PC-3 (cell line): Measurements from ENCODE around the gene ATG4C. TPM values are rescaled to one million over a fixed set of nuclear protein-coding genes. Genes with fewer than 3 reads are reported as not detected.

Source experiments
- ATAC-seq: fragments of 200-7000 bp; cut with Tn5 transposase; 2 replicates; pipeline ENCODE4 v1.9.1; 2020; ENCODE audit warnings: mild to moderate bottlenecking, moderate library complexity
- BruUV-seq: library from RNA; stranded (reverse); fragments of 400-500 nt; replicated peaks from 2 replicates; lab custom pipeline; 2021; lab: Mats Ljungman, UMichigan
- CTCF ChIA-PET: fragments of 300-600 bp; sonication (Branson Sonifier 250); formaldehyde crosslinking; loops from one replicate; lab custom pipeline; 2022; ENCODE audit warnings: antibody characterized with exemption; lab: Charles Lee
- POLR2A ChIA-PET: fragments of 300-600 bp; sonication (Branson Sonifier 250); formaldehyde crosslinking; loops from one replicate; lab custom pipeline; 2022; ENCODE audit warnings: antibody characterized with exemption; ENCODE audit not compliant: unreplicated experiment; lab: Charles Lee
- DNase-seq: peaks from one replicate; pipeline ENCODE4 v3.0.0-alpha.2; 2015
- H2AFZ ChIP-seq: fragments of 300-600 bp; sonication (generic); 2 replicates; pipeline ENCODE4 v1.6.0; 2016; ENCODE audit warnings: antibody characterized with exemption, low read length
- H3F3A ChIP-seq: fragments of 300-600 bp; sonication (generic); one replicate; pipeline ENCODE4 v1.6.0; 2017; ENCODE audit warnings: antibody characterized with exemption, low read length, control low read depth, mild to moderate bottlenecking; ENCODE audit not compliant: unreplicated experiment
- H3K27ac ChIP-seq: fragments of 300-600 bp; sonication (generic); 2 replicates; pipeline ENCODE4 v1.5.1; 2016; ENCODE audit warnings: mild to moderate bottlenecking, low read length
- H3K27me3 ChIP-seq: fragments of 300-600 bp; sonication (generic); 2 replicates; pipeline ENCODE4 v1.6.1; 2016; ENCODE audit warnings: low read length, mixed read lengths
- H3K36me3 ChIP-seq: fragments of 300-600 bp; sonication (generic); 2 replicates; pipeline ENCODE4 v1.6.1; 2016; ENCODE audit warnings: low read depth, mixed run types, low read length, mixed read lengths
- H3K4me1 ChIP-seq: fragments of 300-600 bp; sonication (generic); 2 replicates; pipeline ENCODE4 v1.5.1; 2016; ENCODE audit warnings: low read length; ENCODE audit not compliant: insufficient read depth
- H3K4me2 ChIP-seq: fragments of 300-600 bp; sonication (generic); 2 replicates; pipeline ENCODE4 v1.6.0; 2016; ENCODE audit warnings: low read length
- H3K4me3 ChIP-seq: fragments of 300-600 bp; sonication (generic); 2 replicates; pipeline ENCODE4 v1.5.1; 2016; ENCODE audit warnings: mild to moderate bottlenecking, low read length, mixed read lengths
- H3K79me2 ChIP-seq: fragments of 300-600 bp; sonication (generic); 2 replicates; pipeline ENCODE4 v1.6.1; 2017; ENCODE audit warnings: low read length, mixed read lengths
- H3K9ac ChIP-seq: fragments of 300-600 bp; sonication (generic); 2 replicates; pipeline ENCODE4 v1.6.0; 2016; ENCODE audit warnings: mild to moderate bottlenecking, low read length
- H3K9me2 ChIP-seq: fragments of 300-600 bp; sonication (generic); replicated peaks from 2 replicates; pipeline ENCODE4 v1.6.1; 2016; ENCODE audit warnings: mixed run types, low read length, mixed read lengths
- H3K9me3 ChIP-seq: fragments of 300-600 bp; sonication (generic); 2 replicates; pipeline ENCODE4 v1.6.1; 2016; ENCODE audit warnings: low read length, mixed read lengths
- H4K20me1 ChIP-seq: fragments of 300-600 bp; sonication (generic); 2 replicates; pipeline ENCODE4 v1.6.1; 2016; ENCODE audit warnings: low read length, mixed read lengths
- CTCF ChIP-seq: fragments of 300-600 bp; sonication (generic); conservative IDR thresholded peaks from 2 replicates; pipeline ENCODE4 v1.5.1; 2017; ENCODE audit warnings: antibody characterized with exemption, low read depth, mild to moderate bottlenecking, low read length
- EZH2 ChIP-seq: fragments of 300-600 bp; sonication (generic); IDR thresholded peaks from one replicate; pipeline ENCODE4 v1.6.1; 2017; ENCODE audit warnings: antibody characterized with exemption, mild to moderate bottlenecking, low read length; ENCODE audit not compliant: unreplicated experiment
- EZH2phosphoT487 ChIP-seq: fragments of 300-600 bp; sonication (generic); IDR thresholded peaks from 2 replicates; pipeline ENCODE4 v1.6.1; 2018; ENCODE audit warnings: mild to moderate bottlenecking, antibody characterized with exemption, low read length, borderline replicate concordance
- intact Hi-C: fragments of 100-400 bp; cut with micrococcal nuclease; formaldehyde crosslinking; loops from 2 replicates; pipeline ENCODE4 v1.9.0; 2023
- total RNA-seq: library from RNA; depleted of rRNA; stranded (reverse); fragments of >200 nt; gene quantifications from 2 replicates; pipeline ENCODE4 v1.2.3, GENCODE V29; 2014

The ATG4C gene
- total RNA-seq, 1 experiment from 2014 or later: 8.8 TPM

GRCh38 chr1:62832276-62832675, 48.3 kb downstream of the ATG4C start:
- CTCF ChIA-PET: no interaction called here
- ATAC-seq: no peak
- H3K27ac ChIP-seq: no peak overlapping the region
- H2AFZ ChIP-seq: no peak overlapping the region
- no peaks in the 10 kb centered on the region for H3K36me3 ChIP-seq
- no peaks in the 10 kb centered on the region for H4K20me1 ChIP-seq
- no peaks in the 10 kb centered on the region for H3K4me1 ChIP-seq
- H3K4me3 ChIP-seq: no peak overlapping the region
- no peaks in the 10 kb centered on the region for H3F3A ChIP-seq
- no peaks in the 10 kb centered on the region for H3K9me3 ChIP-seq
- H3K4me2 ChIP-seq: no peak overlapping the region
- TF ChIP-seq CTCF: no peak
- no peak for TF ChIP-seq EZH2
- TF ChIP-seq EZH2phosphoT487: no peak
- no peak overlapping the region for H3K9ac ChIP-seq
- H3K9me2 ChIP-seq: no peaks in the 10 kb centered on the region
- no peaks in the 10 kb centered on the region for H3K79me2 ChIP-seq
- no peaks in the 10 kb centered on the region for H3K27me3 ChIP-seq
- POLR2A ChIA-PET: no interaction called here
- no TSS peak for BruUV-seq
- intact Hi-C loops: no loop called here
- no peak for DNase-seq

GRCh38 chr1:62833529-62833928, 49.6 kb downstream of the ATG4C start:
- POLR2A ChIA-PET: no interaction called here
- TF ChIP-seq EZH2phosphoT487: no peak
- no peak for TF ChIP-seq CTCF
- TF ChIP-seq EZH2: no peak
- Histone ChIP-seq H3K27me3 (no peaks in the 10 kb centered on the region), H2AFZ (no peak overlapping the region), H3K27ac (no peak overlapping the region), H3K4me2 (no peak overlapping the region), H4K20me1 (no peaks in the 10 kb centered on the region), H3K4me1 (no peaks in the 10 kb centered on the region), H3K36me3 (no peaks in the 10 kb centered on the region), H3K9ac (no peak overlapping the region), H3K4me3 (no peak overlapping the region), H3K9me2 (no peaks in the 10 kb centered on the region), H3F3A (no peaks in the 10 kb centered on the region), H3K79me2 (no peaks in the 10 kb centered on the region), H3K9me3 (no peaks in the 10 kb centered on the region)
- intact Hi-C loops: no loop called here
- no peak for ATAC-seq
- CTCF ChIA-PET: no interaction called here
- no TSS peak for BruUV-seq
- no peak for DNase-seq

- intact Hi-C loops: no loop called here
- BruUV-seq: no TSS peak
- Histone ChIP-seq H3K4me1 (no peaks in the 10 kb centered on the region), H3K27me3 (no peaks in the 10 kb centered on the region), H3F3A (no peaks in the 10 kb centered on the region), H3K9ac (no peak overlapping the region), H3K9me3 (no peaks in the 10 kb centered on the region), H3K36me3 (no peaks in the 10 kb centered on the region), H3K4me2 (no peak overlapping the region), H2AFZ (no peak overlapping the region), H3K4me3 (no peak overlapping the region), H3K79me2 (no peaks in the 10 kb centered on the region), H3K9me2 (no peaks in the 10 kb centered on the region), H4K20me1 (no peaks in the 10 kb centered on the region), H3K27ac (no peak overlapping the region)
- no peak for ATAC-seq
- CTCF ChIA-PET: no interaction called here
- POLR2A ChIA-PET: no interaction called here
- no peak for DNase-seq
- TF ChIP-seq EZH2 (no peak), CTCF (no peak), EZH2phosphoT487 (no peak)
Measured at GRCh38 chr1:62834400-62834961, 50.5 kb downstream of the ATG4C start.
